ENCODE results near the gene HAPSTR1. TPM values are rescaled to one million over a fixed set of nuclear protein-coding genes. Genes with fewer than 3 reads are reported as not detected.
A peak's percentile ranks its signal among the peaks of the same experiment; 100 is the strongest.

Gene HAPSTR1
- polyA plus RNA-seq, 1 of the 3 experiments (the other 2 are of a cell fraction) = 7.0 TPM

GRCh38 chr16:9105189-9105588 is 13.7 kb downstream of the HAPSTR1 start:
- Histone ChIP-seq H3K4me3 (ENCODE audit: low read depth in 2 of 2, low read length in 1 of 2) (no peak overlapping the region), H3K27me3 (ENCODE audit: insufficient read depth) (no peaks in the 10 kb centered on the region), H3K36me3 (replicated peaks in 1 of 2; ENCODE audit: control insufficient read depth in 1 of 2, insufficient read depth in 2 of 2, low read length in 1 of 2) (peaks cover 72 to 74% of the 10 kb centered on the region in 2 experiments), H3K9me3 (no peaks in the 10 kb centered on the region), H3K4me1 (ENCODE audit: control insufficient read depth in 1 of 2, insufficient read depth in 2 of 2, low read depth in 1 of 2, low read length in 1 of 2) (peaks cover 13 to 31% of the 10 kb centered on the region in 2 experiments; a peak in 3 of 4 replicates), H3K27ac (ENCODE audit: low read depth in 2 of 2, low read length in 1 of 2) (no peak overlapping the region), H2AFZ (ENCODE audit: low read depth) (no peak overlapping the region), H3F3A (replicated peaks; ENCODE audit: insufficient read depth) (peaks cover 40% of the 10 kb centered on the region), H3K4me2 (no peak overlapping the region), H3K79me2 (ENCODE audit: insufficient read depth) (peaks cover 100% of the 10 kb centered on the region), H3K9ac (no peak overlapping the region), H4K20me1 (ENCODE audit: insufficient read depth) (peaks cover 100% of the 10 kb centered on the region), H3K9me2 (no peaks in the 10 kb centered on the region)
- ChIA-PET POLR2A (no interaction called here), CTCF (no interaction called here)
- TF ChIP-seq RAD21 (IDR thresholded peaks at IDR 0.05; ENCODE audit: low read length) = no peak
- DNase-seq = no peak

DNA sequence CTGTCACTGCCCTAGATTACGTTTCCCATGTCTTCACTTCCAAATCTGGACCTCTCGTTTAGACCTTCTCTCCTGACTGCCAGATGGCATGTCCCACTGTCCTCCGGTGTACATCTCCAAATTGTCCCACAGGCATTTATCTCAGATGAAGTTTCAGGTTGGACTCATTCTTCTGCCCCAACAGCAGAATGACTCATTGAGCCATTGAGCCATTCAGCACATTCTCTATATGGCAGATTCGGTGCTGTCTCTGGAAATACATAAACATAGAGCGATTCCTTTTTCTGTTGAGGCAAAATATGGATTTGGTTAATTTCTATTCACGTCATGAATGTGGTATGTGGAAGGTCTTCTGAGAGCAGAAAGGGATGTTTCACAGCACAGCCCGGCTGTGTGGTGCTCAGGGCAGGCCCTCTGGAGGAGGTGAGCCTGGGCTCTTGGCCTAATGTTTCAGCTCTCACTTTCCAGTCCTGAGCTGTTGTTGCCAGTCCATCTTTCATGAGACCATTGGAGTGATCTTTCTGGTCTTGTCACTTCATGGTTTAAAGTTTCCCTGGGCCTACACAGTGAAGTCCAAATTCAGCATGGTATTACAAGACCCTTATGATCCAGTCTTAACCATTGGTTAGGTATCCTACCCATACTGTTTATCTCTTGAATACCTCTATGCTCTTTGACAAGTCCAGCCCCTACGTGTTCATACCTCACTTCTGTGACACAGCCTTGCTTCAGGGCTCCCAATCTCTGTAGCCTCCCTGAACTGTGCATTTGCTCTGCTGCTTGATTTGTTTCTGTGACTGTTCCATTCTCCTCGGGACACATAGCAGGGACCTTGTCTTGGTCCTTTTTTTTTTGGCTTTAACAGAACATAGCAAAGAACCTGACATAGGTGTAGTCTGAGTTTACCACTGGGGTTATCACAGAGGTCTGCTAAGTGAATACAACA is 15.9 kb downstream of the HAPSTR1 start:
- no peak overlapping the region for H3K9ac ChIP-seq

DNA sequence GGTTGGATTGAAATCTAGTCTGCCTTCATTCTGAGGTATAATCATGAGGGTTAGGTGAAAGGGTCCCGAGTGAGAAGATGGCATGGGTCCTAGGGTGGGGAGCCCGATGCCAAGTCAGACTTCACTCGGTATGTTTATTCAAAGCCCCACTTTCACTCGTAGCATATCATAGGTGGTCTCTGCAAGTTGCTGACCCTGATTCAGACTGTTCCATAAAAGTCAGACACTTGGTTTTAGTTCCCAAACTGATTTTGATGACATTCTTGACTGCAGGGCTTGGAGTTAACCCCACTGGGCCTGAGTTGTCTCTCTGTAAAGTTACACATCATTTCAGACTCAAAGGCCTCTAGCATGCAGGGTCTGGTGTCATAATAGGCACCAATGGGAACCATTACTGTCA is 17.8 kb downstream of the HAPSTR1 start:
- H3K79me2 ChIP-seq (ENCODE audit: insufficient read depth) = peaks cover 100% of the 10 kb centered on the region
- no peaks in the 10 kb centered on the region for H3K9me2 ChIP-seq
- no peak for DNase-seq
- H3K9me3 ChIP-seq = no peaks in the 10 kb centered on the region
- WGBS (ENCODE audit: low lambda C conversion rate) = 95% methylated on average over 4 of the region's 4 CpGs
- H3F3A ChIP-seq (replicated peaks; ENCODE audit: insufficient read depth) = peaks cover 27% of the 10 kb centered on the region
- H3K27ac ChIP-seq (ENCODE audit: low read depth in 2 of 2, low read length in 1 of 2) = peak overlapping the region in 1 of 2 experiments; percentile 41; a peak in 2 of 4 replicates
- TF ChIP-seq MEF2A (IDR thresholded peaks at IDR 0.05; ENCODE audit: borderline replicate concordance, low read depth) = no peak
- TF ChIP-seq, protein P1, sequence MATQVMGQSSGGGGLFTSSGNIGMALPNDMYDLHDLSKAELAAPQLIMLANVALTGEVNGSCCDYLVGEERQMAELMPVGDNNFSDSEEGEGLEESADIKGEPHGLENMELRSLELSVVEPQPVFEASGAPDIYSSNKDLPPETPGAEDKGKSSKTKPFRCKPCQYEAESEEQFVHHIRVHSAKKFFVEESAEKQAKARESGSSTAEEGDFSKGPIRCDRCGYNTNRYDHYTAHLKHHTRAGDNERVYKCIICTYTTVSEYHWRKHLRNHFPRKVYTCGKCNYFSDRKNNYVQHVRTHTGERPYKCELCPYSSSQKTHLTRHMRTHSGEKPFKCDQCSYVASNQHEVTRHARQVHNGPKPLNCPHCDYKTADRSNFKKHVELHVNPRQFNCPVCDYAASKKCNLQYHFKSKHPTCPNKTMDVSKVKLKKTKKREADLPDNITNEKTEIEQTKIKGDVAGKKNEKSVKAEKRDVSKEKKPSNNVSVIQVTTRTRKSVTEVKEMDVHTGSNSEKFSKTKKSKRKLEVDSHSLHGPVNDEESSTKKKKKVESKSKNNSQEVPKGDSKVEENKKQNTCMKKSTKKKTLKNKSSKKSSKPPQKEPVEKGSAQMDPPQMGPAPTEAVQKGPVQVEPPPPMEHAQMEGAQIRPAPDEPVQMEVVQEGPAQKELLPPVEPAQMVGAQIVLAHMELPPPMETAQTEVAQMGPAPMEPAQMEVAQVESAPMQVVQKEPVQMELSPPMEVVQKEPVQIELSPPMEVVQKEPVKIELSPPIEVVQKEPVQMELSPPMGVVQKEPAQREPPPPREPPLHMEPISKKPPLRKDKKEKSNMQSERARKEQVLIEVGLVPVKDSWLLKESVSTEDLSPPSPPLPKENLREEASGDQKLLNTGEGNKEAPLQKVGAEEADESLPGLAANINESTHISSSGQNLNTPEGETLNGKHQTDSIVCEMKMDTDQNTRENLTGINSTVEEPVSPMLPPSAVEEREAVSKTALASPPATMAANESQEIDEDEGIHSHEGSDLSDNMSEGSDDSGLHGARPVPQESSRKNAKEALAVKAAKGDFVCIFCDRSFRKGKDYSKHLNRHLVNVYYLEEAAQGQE (IDR thresholded peaks at IDR 0.05; ENCODE audit: low read depth, low read length) = no peak
- no peak for TF ChIP-seq YY1 (IDR thresholded peaks at IDR 0.05; ENCODE audit: low read depth)
- TF ChIP-seq RCOR1 (IDR thresholded peaks at IDR 0.05; ENCODE audit: low read length) = no peak
- TF ChIP-seq SIN3A (IDR thresholded peaks at IDR 0.05; ENCODE audit: borderline replicate concordance, low read depth, low read length) = no peak
- no peak for TF ChIP-seq POLR2AphosphoS5 (IDR thresholded peaks at IDR 0.05; ENCODE audit: low read depth, low read length)
- TF ChIP-seq, protein P2, sequence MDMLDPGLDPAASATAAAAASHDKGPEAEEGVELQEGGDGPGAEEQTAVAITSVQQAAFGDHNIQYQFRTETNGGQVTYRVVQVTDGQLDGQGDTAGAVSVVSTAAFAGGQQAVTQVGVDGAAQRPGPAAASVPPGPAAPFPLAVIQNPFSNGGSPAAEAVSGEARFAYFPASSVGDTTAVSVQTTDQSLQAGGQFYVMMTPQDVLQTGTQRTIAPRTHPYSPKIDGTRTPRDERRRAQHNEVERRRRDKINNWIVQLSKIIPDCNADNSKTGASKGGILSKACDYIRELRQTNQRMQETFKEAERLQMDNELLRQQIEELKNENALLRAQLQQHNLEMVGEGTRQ (IDR thresholded peaks at IDR 0.05; ENCODE audit: borderline replicate concordance, low read depth, low read length) = no peak
- no peak for TF ChIP-seq NFIC (IDR thresholded peaks at IDR 0.05; ENCODE audit: borderline replicate concordance)
- TF ChIP-seq, protein P3, sequence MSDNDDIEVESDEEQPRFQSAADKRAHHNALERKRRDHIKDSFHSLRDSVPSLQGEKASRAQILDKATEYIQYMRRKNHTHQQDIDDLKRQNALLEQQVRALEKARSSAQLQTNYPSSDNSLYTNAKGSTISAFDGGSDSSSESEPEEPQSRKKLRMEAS (IDR thresholded peaks at IDR 0.05; ENCODE audit: low read depth) = no peak
- no peak overlapping the region for H2AFZ ChIP-seq (ENCODE audit: low read depth)
- peaks cover 59 to 62% of the 10 kb centered on the region in 2 experiments for H3K36me3 ChIP-seq (replicated peaks in 1 of 2; ENCODE audit: control insufficient read depth in 1 of 2, insufficient read depth in 2 of 2, low read length in 1 of 2)
- H3K4me2 ChIP-seq = no peak overlapping the region
- H3K9ac ChIP-seq = no peak overlapping the region
- ChIA-PET CTCF (interaction anchor here (1.0 to 2.1 kb wide), 2 partner anchors 30 to 100 kb away, joined by 4 to 7 read pairs; no protein-coding TSS in a partner anchor), POLR2A (no interaction called here)
- H3K4me1 ChIP-seq (ENCODE audit: control insufficient read depth in 1 of 2, insufficient read depth in 2 of 2, low read depth in 1 of 2, low read length in 1 of 2) = peaks cover 20 to 42% of the 10 kb centered on the region in 2 experiments; a peak in 3 of 4 replicates
- no peak overlapping the region for H3K4me3 ChIP-seq (ENCODE audit: low read depth in 2 of 2, low read length in 1 of 2)
- H4K20me1 ChIP-seq (ENCODE audit: insufficient read depth) = peaks cover 100% of the 10 kb centered on the region
- no peaks in the 10 kb centered on the region for H3K27me3 ChIP-seq (ENCODE audit: insufficient read depth)

More for the DNA sequence above, 15.9 kb downstream of the HAPSTR1 start:
- H4K20me1 ChIP-seq (ENCODE audit: insufficient read depth) = peaks cover 100% of the 10 kb centered on the region
- no peak for DNase-seq
- peaks cover 17 to 30% of the 10 kb centered on the region in 2 experiments; a peak in 3 of 4 replicates for H3K4me1 ChIP-seq (ENCODE audit: control insufficient read depth in 1 of 2, insufficient read depth in 2 of 2, low read depth in 1 of 2, low read length in 1 of 2)
- peaks cover 100% of the 10 kb centered on the region for H3K79me2 ChIP-seq (ENCODE audit: insufficient read depth)
- ChIA-PET CTCF (interaction anchor here (2.2 kb wide), 1 partner anchor 9 kb away, joined by 4 read pairs; no protein-coding TSS in a partner anchor), POLR2A (no interaction called here)
- H2AFZ ChIP-seq (ENCODE audit: low read depth) = no peak overlapping the region
- no peak overlapping the region for H3K4me2 ChIP-seq
- H3K9me2 ChIP-seq = no peaks in the 10 kb centered on the region
- no peaks in the 10 kb centered on the region for H3K9me3 ChIP-seq
- no peak overlapping the region for H3K27ac ChIP-seq (ENCODE audit: low read depth in 2 of 2, low read length in 1 of 2)
- TF ChIP-seq EZH2phosphoT487 (IDR thresholded peaks at IDR 0.05; ENCODE audit: borderline replicate concordance, low read depth) (no peak), FOXJ3 (CRISPR knock-in tag; IDR thresholded peaks at IDR 0.05) (no peak), FOSL2 (IDR thresholded peaks at IDR 0.05; ENCODE audit: borderline replicate concordance, low read depth) (peak; percentile 24; the same call in 1 of the 2 replicates)
- H3K36me3 ChIP-seq (replicated peaks in 1 of 2; ENCODE audit: control insufficient read depth in 1 of 2, insufficient read depth in 2 of 2, low read length in 1 of 2) = peaks cover 62 to 73% of the 10 kb centered on the region in 2 experiments
- 97% methylated on average over 9 of the region's 9 CpGs for WGBS (ENCODE audit: low lambda C conversion rate)
- H3K27me3 ChIP-seq (ENCODE audit: insufficient read depth) = no peaks in the 10 kb centered on the region
- H3F3A ChIP-seq (replicated peaks; ENCODE audit: insufficient read depth) = peaks cover 33% of the 10 kb centered on the region
- no peak overlapping the region for H3K4me3 ChIP-seq (ENCODE audit: low read depth in 2 of 2, low read length in 1 of 2)
